ENCODE results near the gene ATP1A4.

Gene ATP1A4

GRCh38 chr1:160148121-160148520, 3.3 kb upstream of the ATP1A4 start:
- DNase-seq = no peak

- no peak for DNase-seq
Measured at GRCh38 chr1:160149233-160149632, 2.2 kb upstream of the ATP1A4 start.

GRCh38 chr1:160149716-160150115, 1.7 kb upstream of the ATP1A4 start:
- no peak for DNase-seq

- no peak for DNase-seq
Measured at GRCh38 chr1:160154790-160155189, 3.4 kb downstream of the ATP1A4 start.

GRCh38 chr1:160156361-160156760, 5.0 kb downstream of the ATP1A4 start:
- no peak for DNase-seq

GRCh38 chr1:160157174-160157573, 5.8 kb downstream of the ATP1A4 start:
- DNase-seq = no peak

GRCh38 chr1:160158031-160158430, 6.6 kb downstream of the ATP1A4 start:
- no peak for DNase-seq

GRCh38 chr1:160158534-160158933, 7.1 kb downstream of the ATP1A4 start:
- DNase-seq = no peak

GRCh38 chr1:160159846-160160245, 8.4 kb downstream of the ATP1A4 start:
- no peak for DNase-seq

- DNase-seq = no peak
Measured at GRCh38 chr1:160161965-160162705, 10.7 kb downstream of the ATP1A4 start.

- DNase-seq = no peak
Measured at GRCh38 chr1:160162931-160163330, 11.5 kb downstream of the ATP1A4 start.

GRCh38 chr1:160163615-160164014, 12.2 kb downstream of the ATP1A4 start:
- DNase-seq = no peak

GRCh38 chr1:160164121-160164520, 12.7 kb downstream of the ATP1A4 start:
- DNase-seq = no peak

- DNase-seq = no peak
Measured at GRCh38 chr1:160166166-160166868, 14.9 kb downstream of the ATP1A4 start.

GRCh38 chr1:160167056-160167455, 15.7 kb downstream of the ATP1A4 start:
- DNase-seq = no peak

GRCh38 chr1:160167580-160167979, 16.2 kb downstream of the ATP1A4 start:
- no peak for DNase-seq

- no peak for DNase-seq
Measured at GRCh38 chr1:160168016-160168415, 16.6 kb downstream of the ATP1A4 start.

- no peak for DNase-seq
Measured at GRCh38 chr1:160168609-160169369, 17.4 kb downstream of the ATP1A4 start.

GRCh38 chr1:160169553-160170399, 18.4 kb downstream of the ATP1A4 start:
- DNase-seq = peak; percentile 24

GRCh38 chr1:160171354-160171753, 20.0 kb downstream of the ATP1A4 start:
- no peak for DNase-seq

GRCh38 chr1:160171980-160172379, 20.6 kb downstream of the ATP1A4 start:
- DNase-seq = no peak

- no peak for DNase-seq
Measured at GRCh38 chr1:160177231-160177630, 25.8 kb downstream of the ATP1A4 start.

GRCh38 chr1:160177667-160178066, 26.3 kb downstream of the ATP1A4 start:
- no peak for DNase-seq

Data from NCI-H774 (cell line).